Activated naive CD4-positive, alpha-beta T cell treated with Interleukin-2 at 50 U/mL for 16 hours (primary cell): ENCODE data around the gene FREM3.
"Not testable (repeated sequence)": the region's sequence is repeated elsewhere in the genome, so short reads cannot be mapped to it uniquely, and the experiment has no call there.

ENCODE experiments used
- DNase-seq: peaks from one replicate; pipeline ENCODE4 v3.0.0-alpha.2; 2020

FREM3 gene

DNA sequence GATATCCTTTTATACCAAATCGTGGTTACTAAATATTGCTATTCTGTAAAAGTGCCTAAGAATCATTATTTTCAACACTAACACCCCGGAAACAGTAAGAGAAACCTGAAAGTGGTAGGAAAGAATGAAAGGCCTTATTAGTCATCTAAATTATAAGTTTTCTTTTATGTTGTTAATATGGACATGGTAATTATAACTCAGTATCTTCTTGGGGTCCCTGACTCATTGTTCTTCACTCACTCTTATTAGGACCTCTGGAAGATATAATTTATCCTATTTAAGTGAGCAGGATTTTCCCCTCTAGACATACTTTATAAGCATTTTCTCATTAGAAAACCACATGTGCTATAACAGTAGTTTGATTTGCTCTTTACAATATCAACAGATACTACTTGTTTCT is 136.0 kb downstream of the FREM3 start:
- no peak for DNase-seq

DNA sequence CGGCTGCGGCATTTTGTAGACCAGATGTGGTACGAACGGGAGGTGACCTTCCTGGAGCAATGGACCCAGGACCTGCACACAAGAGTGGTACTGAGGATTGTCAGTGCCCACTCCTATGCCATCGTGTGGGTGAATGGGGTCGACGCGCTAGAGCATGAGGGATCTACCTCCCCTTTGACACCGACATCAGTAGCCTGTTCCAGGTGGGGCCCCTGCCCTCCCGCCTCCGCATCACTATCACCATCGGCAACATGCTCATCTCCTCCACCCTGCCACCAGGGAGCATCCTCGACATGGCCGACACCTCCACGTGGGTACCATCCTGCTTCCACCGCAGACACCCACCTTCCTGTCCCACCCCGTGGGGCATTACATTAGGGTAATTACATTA is 140.7 kb downstream of the FREM3 start:
- peak; percentile 33 for DNase-seq

DNA sequence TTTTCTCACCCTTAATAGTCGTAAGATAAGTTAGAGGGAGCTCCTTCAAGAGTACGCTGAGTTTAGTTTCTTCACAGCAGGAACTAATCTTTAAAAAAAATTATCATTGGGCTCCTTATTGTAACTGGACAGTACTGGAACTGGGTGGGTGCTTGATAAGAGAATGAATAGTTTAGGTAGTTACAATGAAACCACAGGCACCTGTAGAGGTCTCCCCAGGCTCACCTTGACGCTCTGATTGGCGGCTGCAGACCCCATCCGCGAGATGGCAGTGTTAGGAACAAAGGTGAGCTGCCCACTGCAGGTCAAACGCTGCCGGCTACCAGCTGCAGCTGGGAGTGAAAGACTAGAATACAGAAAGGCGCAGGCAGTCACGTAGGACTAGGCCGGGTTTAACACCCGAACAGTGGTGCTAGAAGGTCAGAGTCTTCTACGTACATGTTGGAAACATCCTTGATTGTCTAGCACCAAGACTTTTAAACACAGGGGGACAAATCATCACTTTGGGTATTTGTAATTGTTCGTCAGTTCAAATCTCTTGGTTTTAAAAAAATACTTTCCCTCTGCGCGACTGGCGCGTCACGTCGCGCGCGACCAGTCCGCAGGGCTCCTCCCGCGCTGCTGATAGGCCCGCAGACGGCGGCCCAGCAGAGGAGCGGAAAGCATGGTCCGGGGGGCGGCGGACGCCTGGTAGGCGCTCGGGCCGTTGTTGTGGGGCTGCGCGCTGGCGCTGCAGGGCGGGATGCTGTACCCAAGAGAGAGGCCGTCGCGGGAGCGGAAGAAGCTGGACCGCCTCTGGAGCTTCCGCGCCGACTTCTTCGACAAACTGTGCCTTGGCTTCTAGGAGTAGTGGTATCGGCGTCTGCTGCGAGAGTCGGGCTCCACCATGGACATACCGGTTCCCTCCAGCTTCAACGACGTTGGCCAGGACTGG is 141.4 kb downstream of the FREM3 start:
- DNase-seq = peak; percentile 65

DNA sequence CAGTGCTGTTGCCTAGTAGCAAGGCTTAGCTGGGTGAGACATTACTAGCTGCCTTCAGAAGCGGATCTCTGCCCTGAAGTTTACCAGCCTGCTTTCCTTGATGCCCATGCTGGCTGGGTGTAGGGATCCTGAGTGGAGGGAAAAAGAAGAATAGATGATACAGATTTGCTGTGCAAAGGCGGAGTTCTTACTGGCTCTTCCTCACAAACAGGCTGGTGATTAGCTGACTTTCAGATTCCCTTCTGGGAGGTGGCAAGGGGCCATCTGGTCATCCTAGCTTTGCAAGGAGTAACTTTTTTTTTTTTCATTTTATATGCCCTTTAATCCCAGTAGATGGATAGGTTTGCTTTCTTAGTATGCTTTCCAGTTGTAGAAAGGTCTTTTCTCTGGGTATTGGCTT is 142.2 kb downstream of the FREM3 start:
- no peak for DNase-seq

DNA sequence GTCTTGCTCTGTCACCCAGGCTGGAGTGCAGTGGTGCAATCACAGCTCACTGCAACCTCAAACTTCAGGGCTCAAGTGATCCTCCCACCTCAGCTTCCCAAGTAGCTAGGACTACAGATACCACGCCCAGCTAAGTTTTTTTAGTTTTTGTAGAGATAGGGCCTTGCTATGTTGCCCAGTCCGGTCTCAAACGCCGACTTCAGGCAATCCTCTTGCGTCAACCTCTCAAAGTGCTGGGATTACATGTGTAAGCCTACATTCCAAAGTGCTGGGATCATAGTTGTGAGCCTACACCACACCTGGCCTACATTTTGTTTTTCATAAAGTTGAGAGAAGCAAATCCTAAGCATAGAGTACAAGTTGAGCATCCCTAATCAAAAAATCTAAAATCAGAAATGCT is 144.8 kb downstream of the FREM3 start:
- DNase-seq = no peak

DNA sequence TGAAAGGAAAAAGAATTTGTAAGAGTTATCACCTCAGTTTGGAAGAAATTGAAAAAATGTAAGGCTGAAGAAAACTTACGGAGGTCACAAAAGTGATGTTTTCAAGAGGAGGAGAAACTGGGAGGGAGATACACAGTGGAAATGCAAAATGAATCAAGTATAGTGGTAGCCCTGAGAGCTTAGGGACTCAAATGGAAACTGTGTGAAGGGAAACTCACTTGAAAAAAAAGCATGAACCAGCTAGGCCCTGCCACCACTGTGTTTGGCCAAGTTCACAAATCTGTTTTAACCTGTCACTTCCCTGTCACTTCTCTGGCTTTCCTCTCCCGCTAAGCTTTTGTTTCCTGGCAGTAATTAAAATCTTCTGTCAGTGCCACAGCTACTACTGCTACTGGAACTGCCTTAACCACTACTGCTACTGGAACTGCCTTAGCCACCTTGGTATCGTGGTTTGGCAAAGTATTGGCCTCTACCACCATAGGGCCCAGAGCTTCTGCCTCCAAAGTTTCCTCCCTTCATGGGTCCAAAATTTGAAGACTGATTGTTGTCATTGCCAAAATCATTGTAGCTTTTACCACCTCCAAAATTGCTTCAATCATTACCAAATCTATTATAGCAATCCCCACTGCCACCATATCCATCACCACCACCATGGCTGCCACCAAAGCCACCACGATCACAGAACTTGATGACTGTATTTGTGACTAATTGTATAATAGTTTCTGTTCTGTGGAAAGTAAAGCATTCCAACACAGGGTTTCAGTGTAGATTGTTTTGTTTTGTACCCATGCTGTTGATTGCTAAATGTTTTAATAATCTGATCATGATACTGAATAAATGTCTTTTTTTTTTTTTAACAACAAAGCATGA is 145.5 kb downstream of the FREM3 start:
- DNase-seq = peak; percentile 6

DNA sequence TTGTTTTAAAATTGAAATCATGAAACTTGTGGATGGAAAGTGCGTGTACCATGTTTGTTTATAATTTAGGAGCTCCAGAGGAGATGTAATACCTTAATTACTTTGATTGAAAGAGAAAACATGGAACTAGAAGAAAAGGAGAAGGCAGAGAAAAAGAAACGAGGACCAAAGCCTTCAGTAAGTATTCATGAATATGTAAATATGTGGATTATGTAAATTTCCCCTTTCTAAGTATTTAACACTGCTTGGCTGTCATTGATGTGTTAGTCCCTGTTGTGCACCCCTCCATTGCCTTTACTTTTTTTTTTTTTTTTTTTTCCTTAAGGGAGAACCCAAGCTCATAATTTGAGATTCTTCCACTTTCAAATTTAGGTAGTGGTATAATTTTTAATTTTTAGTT is 150.5 kb downstream of the FREM3 start:
- no peak for DNase-seq

DNA sequence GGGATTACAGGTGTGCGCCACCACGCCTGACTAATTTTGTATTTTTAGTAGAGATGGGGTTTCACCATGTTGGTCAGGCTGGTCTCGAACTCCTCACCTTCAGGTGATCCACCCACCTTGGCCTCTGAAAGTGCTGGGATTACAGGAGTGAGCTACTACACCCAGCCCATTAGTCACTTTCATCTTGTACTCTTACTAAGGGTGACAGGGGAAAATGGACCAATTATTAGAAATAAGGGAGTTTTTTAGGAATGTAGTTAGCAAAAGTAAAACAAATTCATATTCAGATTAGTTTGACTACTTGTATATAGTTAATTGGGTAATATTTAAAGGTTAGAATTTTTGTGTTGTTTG is 160.8 kb downstream of the FREM3 start:
- no peak for DNase-seq

DNA sequence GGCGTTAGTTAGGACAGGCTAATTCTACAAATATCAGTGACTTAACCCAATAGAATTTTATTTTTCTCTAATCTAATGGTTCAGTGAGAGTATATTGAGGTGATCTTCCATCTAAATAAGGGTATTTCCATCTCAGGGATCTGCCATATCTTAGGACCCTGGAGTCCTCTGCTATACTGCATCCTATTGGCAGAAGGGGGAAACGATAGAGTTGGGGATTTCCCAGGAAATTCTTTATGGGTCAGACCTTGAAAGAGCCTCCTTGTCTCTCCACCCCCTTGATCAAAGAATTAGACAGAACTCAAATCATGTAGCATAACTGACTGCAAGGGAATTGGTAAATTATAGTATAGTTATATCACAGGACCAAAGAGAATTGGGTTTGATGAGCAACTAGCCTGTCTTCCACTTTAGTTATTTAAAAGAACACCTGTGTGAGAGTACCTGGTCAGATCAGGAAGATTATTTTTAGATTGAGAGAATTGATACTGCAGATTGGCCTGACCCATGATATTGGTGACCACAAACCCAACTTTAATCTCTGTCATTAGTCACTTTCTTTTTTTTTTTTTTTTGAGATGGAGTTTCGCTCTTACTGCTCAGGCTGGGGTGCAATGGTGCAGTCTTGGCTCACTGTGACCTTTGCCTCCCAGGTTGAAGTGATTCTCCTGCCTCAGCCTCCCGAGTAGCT is 161.4 kb downstream of the FREM3 start:
- no peak for DNase-seq

DNA sequence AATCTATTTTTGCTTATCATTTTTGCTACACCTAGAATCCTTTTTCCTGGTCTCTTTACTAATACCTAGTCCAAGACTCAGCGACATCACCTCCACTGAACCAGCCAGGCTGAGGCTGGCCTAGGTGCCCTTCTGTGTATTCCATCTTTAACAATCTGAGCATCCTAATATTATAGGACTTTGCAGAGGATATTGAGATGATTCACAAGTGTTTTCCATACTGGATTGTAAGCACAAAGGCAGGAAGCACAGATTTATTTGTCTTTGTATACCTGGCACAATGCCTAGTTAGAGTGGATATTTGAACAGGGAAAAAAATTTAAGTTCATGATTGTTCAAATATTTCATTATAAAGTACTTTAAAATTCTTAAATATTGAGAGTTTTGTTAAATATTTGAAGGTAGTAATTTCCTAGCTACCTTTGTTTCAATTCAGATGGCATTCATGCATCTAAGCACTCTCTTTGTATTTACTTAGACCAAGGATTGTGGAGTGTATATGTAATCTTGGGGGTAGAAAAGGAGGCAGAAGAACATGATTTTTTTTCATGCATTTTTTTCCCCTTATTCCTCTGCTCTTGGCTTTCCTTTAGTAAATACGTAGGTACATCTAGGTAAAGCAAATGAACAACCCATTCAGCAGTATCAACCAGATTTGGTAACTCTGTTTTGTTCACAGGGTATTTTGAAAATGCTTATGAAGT is 168.5 kb downstream of the FREM3 start:
- no peak for DNase-seq

DNA sequence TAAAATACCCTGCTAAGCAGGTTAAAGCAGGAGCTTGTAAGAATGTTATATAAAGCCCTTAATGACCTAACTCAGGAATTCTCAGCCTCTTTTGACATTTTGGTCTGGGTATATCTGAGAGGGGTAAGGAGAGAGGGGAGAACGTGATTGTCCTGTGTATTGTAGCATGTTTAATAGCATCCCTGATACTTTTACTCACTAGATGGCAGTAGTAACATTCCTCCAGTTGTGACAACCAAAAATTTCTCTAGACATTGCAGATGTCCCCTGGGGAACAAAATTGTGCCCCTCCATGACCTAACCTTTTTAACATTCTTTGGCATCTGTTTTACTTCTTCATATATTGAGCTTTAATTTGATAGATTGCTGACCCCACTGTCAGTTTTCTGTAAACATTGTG is 169.1 kb downstream of the FREM3 start:
- DNase-seq = no peak

DNA sequence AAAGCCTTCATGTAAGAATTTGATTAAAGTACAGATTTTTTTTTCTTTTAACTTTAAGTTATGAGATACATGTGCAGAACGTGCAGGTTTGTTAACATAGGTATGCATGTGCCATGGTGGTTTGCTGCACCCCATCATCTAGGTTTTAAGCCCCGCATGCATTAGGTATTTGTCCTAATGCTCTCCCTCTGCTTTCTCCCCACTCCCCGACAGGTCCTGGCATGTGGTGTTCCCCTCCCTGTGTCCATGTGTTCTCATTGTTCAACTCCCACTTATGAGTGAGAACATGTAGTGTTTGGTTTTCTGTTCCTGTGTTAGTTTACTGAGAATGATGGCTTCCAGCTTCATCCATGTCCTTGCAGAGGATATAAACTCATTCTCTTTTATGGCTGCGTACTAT is 172.4 kb downstream of the FREM3 start:
- DNase-seq = not testable (repeated sequence)
